ENCODE measurements around the gene IQGAP2.

Gene IQGAP2

DNA sequence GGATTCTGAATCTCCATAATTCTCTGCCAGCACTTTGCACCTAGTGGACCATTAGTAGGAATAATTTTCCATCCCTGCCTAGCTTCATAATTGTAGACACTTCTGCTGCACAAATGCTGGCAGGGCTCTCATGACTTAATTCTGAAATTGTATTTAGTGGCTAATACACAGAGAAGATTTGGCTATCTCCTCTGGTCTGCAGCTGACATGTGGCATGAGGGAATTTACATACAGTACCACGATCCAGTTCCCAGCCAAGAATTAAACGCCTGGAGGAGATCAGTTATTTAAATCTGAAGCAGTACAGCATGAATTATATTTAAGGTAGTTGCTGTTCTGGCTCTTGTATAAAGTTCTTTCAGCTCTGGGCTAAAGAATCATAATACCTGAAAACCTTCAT is 46.5 kb downstream of the IQGAP2 start:
- no peak for DNase-seq (ENCODE audit: low spot score)

DNA sequence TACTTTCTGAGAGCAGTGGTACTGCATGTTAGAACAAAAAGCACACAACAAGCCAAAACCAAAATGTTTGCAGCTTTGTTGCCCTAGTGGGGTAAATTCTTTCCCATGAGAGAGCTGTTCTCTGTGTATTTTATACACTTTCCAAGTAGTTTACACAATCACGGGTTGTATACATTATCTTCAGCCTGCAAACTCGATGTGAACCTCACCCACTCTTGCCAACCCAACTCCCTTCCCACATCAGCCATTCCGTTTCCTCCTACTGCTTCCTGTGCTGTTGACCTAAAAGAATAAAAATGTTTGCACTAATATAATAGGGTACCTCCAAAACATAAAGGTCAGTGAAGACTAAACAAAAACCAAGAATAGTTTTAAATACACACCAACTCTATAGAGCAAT is 47.0 kb downstream of the IQGAP2 start:
- no peak for DNase-seq (ENCODE audit: low spot score)

- no peak for DNase-seq (ENCODE audit: low spot score)
These were observed 48.1 kb downstream of the IQGAP2 start for GRCh38 chr5:76451031-76451701.

GRCh38 chr5:76455531-76456133 is 52.5 kb downstream of the IQGAP2 start:
- no peak for DNase-seq (ENCODE audit: low spot score)

DNA sequence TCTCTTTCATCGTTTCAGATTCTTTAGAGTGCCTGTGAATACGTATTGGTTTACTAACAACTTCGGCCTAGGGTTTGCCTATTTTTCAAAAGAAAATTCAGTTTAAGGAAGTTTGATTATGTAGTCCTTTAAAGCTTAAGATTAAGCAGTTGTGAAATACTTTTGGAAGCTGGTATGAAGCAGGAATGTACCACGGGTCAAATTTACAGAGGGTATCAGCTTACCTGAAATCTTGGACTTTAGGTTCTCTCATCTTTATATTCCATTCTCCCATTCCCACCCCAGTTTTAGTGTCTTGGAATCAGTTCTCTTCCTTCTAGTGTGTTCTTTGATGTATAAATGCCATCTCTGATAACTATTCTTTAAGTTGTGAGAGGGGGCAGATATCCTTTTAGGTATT is 53.2 kb downstream of the IQGAP2 start:
- DNase-seq (ENCODE audit: low spot score) = no peak

- DNase-seq (ENCODE audit: low spot score) = no peak
These were observed 54.8 kb downstream of the IQGAP2 start for GRCh38 chr5:76457674-76458485.

- no peak for DNase-seq (ENCODE audit: low spot score)
These were observed 55.4 kb downstream of the IQGAP2 start for GRCh38 chr5:76458486-76458830.

DNA sequence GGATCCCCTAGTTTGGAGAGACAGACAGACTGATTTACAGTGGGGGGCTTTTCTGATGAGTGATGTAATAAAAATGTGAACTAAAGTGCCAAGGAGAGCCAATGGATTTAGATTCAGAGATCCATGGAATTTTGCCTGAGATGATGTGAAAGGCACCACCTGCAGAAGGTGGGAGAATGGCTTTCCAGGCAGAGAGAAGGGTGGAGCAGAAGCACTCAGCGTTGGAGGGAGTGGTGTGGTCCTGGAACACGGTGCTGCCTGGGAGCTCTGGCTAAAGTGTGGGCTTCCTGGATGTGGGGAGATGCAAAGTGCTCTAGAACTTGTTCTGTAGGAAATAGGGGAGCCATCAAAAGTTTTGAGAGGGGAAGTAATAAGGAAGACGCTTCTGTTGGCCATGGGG is 57.0 kb downstream of the IQGAP2 start:
- no peak for DNase-seq (ENCODE audit: low spot score)

DNA sequence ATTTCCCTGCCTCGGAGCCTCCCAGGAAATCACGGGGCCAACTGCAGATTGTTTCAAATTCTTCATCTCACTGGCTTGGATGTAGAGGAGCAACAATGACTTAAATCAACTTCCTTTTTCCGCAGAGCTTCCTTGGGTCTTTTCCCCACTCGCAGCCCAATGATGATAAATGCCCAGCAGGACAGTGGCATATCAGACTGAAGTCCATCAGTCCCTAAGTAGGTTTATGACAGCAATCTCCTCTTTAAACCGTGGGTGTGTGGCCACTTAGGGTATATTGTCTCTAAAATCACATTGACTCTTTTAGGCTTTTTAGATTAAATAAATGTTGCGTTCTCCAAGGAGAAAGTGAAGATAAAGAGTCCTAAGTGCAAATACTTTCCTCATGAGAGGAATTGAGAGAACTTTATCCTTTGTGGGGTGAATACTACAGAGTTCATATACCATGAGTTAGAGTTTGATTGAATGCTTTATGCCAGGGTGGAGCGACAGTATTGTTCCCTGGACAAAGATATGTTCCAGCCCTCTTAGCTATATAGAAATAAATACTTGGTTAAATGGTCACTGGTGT is 59.1 kb downstream of the IQGAP2 start:
- DNase-seq (ENCODE audit: low spot score) = no peak

- peak; percentile 31 for DNase-seq (ENCODE audit: low spot score)
These were observed 64.1 kb downstream of the IQGAP2 start for GRCh38 chr5:76467216-76467615.

- DNase-seq (ENCODE audit: low spot score) = no peak
These were observed 65.7 kb downstream of the IQGAP2 start for GRCh38 chr5:76468635-76469425.

DNA sequence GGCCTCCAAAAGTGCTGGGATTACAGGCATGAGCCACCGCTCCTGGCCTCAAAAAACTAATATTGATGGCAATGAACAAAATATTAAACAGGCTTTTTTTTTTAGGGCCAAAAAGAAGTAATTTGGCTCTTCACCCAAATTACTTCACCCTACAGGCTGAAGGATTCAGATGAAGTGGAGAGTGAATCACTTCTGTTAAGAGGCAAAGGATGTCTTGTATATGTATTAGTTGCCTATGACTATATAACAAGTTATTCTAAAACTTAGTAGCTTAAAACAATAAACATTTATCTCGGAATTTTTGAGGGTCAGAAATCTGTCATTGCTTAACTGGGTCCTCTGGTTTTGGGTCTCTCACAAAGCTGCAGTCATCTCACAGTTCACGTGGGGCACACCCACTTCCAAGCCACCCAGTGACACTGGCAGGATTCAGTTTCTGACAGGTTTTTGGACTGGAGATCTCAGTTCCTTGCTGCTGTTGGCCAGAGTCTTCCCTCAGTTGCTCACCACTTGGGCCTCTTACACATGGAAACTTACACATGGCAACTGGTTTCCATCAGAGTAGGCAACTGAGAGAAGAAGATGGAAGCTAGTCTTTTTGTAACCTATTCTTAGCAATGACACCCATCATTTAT is 66.7 kb downstream of the IQGAP2 start:
- DNase-seq (ENCODE audit: low spot score) = no peak

GRCh38 chr5:76470976-76471375 is 67.9 kb downstream of the IQGAP2 start:
- no peak for DNase-seq (ENCODE audit: low spot score)

DNA sequence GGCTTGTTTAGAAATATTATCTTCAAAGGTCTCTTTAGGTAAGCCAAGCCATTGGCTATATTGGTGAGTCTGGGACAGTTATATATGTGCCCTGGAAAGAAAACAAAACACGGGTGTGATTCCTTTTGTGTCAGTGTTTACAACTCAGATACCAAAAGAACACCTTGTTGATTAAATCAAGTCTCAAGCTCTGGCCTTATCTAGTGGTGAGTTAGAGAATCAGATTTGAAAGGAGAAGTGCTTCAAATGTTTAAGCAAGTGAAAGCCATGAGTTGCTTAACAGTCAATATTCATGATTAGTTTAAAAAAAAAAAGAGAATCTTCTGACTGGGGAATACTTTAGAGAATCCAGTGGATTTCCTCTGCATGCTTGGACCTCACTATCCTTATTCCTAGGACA is 68.3 kb downstream of the IQGAP2 start:
- DNase-seq (ENCODE audit: low spot score) = peak; percentile 7

DNA sequence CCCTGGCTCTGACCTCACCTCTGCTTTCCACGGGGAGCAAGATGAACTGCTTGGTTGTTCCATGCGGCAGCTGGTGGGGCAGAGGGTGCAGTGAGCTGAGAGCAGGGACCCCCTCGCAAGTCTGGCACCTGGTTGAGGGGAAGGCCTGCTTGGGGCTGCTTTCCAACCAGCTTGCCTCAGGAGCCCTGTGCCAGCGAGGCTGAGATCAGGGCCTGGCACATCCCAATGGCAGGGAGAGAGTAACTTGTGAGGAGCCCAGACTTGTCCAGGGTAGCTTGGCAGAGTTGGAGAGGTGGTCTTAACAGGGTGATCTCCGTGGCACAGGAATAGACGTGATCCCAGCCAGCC is 68.9 kb downstream of the IQGAP2 start:
- no peak for DNase-seq (ENCODE audit: low spot score)

GRCh38 chr5:76472335-76473008 is 69.4 kb downstream of the IQGAP2 start:
- DNase-seq (ENCODE audit: low spot score) = peak; percentile 23

DNA sequence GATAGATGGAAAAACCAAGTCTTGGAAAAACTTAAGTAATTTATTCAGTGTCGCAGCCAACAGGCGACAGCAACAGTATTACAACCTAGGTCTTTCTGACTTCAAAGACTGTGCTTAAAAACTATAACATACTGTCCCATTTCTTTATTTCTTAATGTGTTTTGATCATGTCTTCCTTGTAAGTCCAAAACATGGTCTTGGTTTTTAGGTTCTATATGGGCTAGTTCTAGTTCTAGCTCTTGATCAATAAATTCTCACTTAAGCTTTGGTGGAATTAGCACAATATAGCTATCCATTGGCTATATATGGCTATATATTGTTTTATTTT is 69.9 kb downstream of the IQGAP2 start:
- DNase-seq (ENCODE audit: low spot score) = no peak

DNA sequence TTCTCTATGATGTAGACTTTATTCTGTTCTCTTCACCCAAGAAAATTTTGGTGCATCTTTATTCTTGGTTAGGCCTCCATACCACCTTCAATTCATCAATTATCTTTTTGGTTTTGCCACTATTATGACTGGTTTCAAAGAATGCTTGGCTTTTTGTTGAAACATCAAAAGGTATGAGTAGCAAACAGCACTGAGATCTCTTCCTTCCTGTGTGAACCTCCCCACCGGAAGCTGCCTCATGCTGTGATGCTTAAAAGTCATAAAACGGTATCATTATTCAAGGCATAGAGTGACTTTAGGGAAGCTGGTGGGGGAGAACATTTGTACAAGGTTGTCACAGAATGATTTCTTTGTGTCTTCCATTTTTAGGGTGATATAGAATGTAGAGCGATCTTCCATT is 70.6 kb downstream of the IQGAP2 start:
- peak; percentile 83 for DNase-seq (ENCODE audit: low spot score)

DNA sequence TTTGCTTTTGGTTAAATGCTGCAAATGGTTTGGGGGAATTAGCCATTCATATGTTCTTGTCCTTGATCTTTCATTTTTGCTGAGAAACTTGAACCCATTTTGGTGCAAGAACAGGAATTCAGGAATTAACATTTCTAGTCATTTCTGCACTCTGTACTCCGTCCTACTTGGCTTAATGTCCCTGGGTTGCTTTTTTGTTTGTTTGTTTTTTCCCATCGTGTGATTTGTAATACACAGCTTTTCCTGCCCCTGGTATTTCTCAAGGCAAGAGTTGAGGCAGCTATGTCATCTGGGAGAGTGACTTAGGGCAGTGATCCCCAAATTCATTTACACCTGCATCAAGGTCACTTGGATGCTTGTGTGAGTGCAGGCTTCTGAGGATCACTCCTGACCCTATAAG is 71.3 kb downstream of the IQGAP2 start:
- DNase-seq (ENCODE audit: low spot score) = no peak

GRCh38 chr5:76475385-76475784 is 72.3 kb downstream of the IQGAP2 start:
- no peak for DNase-seq (ENCODE audit: low spot score)

GRCh38 chr5:76475936-76476335 is 72.9 kb downstream of the IQGAP2 start:
- no peak for DNase-seq (ENCODE audit: low spot score)

Measured in CD4-positive, alpha-beta T cell treated with Interleukin-2 at 100 ng/mL for 4 hours (primary cell).